K562 (cell line): ENCODE results near the gene DLGAP1. TPM values are rescaled to one million over a fixed set of nuclear protein-coding genes. Genes with fewer than 3 reads are reported as not detected.
A peak's percentile ranks its signal among the peaks of the same experiment; 100 is the strongest.

Experiments
- AFF1 ChIP-seq, 2 experiments: fragments of 450-650 bp; IDR thresholded peaks; 2 replicates each; pipeline ENCODE4 v1.6.1; 2018; ENCODE audit warnings: mild to moderate bottlenecking in 2 of 2, low read depth in 1 of 2; ENCODE audit not compliant: partially characterized antibody in 2 of 2
- ATF1 ChIP-seq, 2 experiments: fragments of 450-650 bp in 1 of 2; IDR thresholded peaks; 2 replicates each; pipeline ENCODE4 v1.6.1; 2016; ENCODE audit warnings: missing compliant biosample characterization in 1 of 2, missing genetic modification characterization in 1 of 2
- BACH1 ChIP-seq: fragments of 200-800 bp; sonication (Bioruptor generic); IDR thresholded peaks from 2 replicates; pipeline ENCODE4 v1.6.1; 2016; ENCODE audit warnings: missing genetic modification characterization, missing compliant biosample characterization
- CUX1 ChIP-seq: fragments of 200-800 bp; sonication (Bioruptor generic); IDR thresholded peaks from 2 replicates; pipeline ENCODE4 v1.6.1; 2016; ENCODE audit warnings: missing genetic modification characterization, missing compliant biosample characterization
- E4F1 ChIP-seq: fragments of 250-450 bp; sonication (Bioruptor Pico); IDR thresholded peaks from 2 replicates; pipeline ENCODE4 v1.5.0; 2021; ENCODE audit warnings: mild to moderate bottlenecking, borderline replicate concordance
- HLTF ChIP-seq: fragments of 450-650 bp; IDR thresholded peaks from 2 replicates; pipeline ENCODE4 v1.6.1; 2016
- ID3 ChIP-seq, 2 experiments: fragments of 250-450 bp in 1 of 2; fragments of 450-650 bp in 1 of 2; sonication (Bioruptor Pico) in 1 of 2; IDR thresholded peaks; 2 replicates each; pipeline versions ENCODE4 v1.6.1 to v1.8.0; 2016 to 2021; ENCODE audit warnings: mild to moderate bottlenecking in 2 of 2, moderate library complexity in 2 of 2, missing compliant biosample characterization in 1 of 2, missing genetic modification characterization in 1 of 2
- MIER1 ChIP-seq: fragments of 450-650 bp; IDR thresholded peaks from 2 replicates; pipeline ENCODE4 v1.6.1; 2016; ENCODE audit warnings: antibody characterized with exemption, mild to moderate bottlenecking, low read depth
- NFATC3 ChIP-seq: fragments of 450-650 bp; IDR thresholded peaks from 2 replicates; pipeline ENCODE4 v1.6.1; 2017; ENCODE audit warnings: mild to moderate bottlenecking
- NR2C1 ChIP-seq, 2 experiments: fragments of 450-650 bp; IDR thresholded peaks; 2 replicates each; pipeline ENCODE4 v1.6.1; 2017; ENCODE audit warnings: mild to moderate bottlenecking in 2 of 2, antibody characterized with exemption in 1 of 2, inconsistent platforms in 1 of 2, missing compliant biosample characterization in 1 of 2, missing genetic modification characterization in 1 of 2
- WHSC1 ChIP-seq: IDR thresholded peaks from one replicate; pipeline ENCODE4 v1.6.1; 2012; ENCODE audit warnings: low read length, control low read depth, inconsistent platforms
- ZFP36 ChIP-seq: fragments of 150-350 bp; IDR thresholded peaks from 2 replicates; pipeline ENCODE4 v1.6.1; 2018; ENCODE audit warnings: low read length, low read depth; ENCODE audit not compliant: partially characterized antibody
- ZKSCAN8 ChIP-seq: fragments of 200-800 bp; sonication (Bioruptor generic); IDR thresholded peaks from 2 replicates; pipeline ENCODE4 v1.6.1; 2016; ENCODE audit warnings: missing genetic modification characterization, missing compliant biosample characterization
- ZNF253 ChIP-seq: fragments of 250-450 bp; sonication (Bioruptor Pico); conservative IDR thresholded peaks from 2 replicates; pipeline ENCODE4 v1.6.1; 2021; ENCODE audit warnings: mild to moderate bottlenecking
- polyA plus RNA-seq, 8 experiments: library from polyadenylated mRNA; depleted of rRNA in 4 of 8; stranded (reverse) in 5 of 8; unstranded in 3 of 8; fragments of >200 nt; fragmentation: Nextera tagmentation in 2 of 8; fragmentation: Illumina TruSeq in 1 of 8; extraction: Ambion mirVana in 2 of 8; extraction: Trizol in 1 of 8; gene quantifications; 2 replicates each; pipeline versions ENCODE4 v1.2.1 to v1.2.3, GENCODE V29; 2011 to 2014; ENCODE audit warnings: inconsistent platforms in 1 of 8, missing spikeins in 1 of 8
- total RNA-seq, 7 experiments: library from RNA; depleted of rRNA in 6 of 7; stranded (reverse); fragments of >200 nt in 6 of 7; fragmentation: Illumina TruSeq in 2 of 7; extraction: Trizol in 2 of 7; gene quantifications; 2 replicates each; pipeline versions ENCODE4 v1.2.1 to v1.2.3, GENCODE V29; 2011 to 2021; ENCODE audit warnings: low replicate concordance in 1 of 7

DLGAP1 gene
- total and polyA plus RNA-seq, 9 of the 15 experiments (the other 6 are each of a cell fraction or from before 2014, with no cell fraction given) = 0.04 to 0.22 (median 0.08) TPM

GRCh38 chr18:3663870-3664512 is 791.1 kb downstream of the DLGAP1 start (continued):
- TF ChIP-seq E4F1 (CRISPR knock-in tag) (0 out of 2 replicates have a peak, but pooled peaks have one; percentile 16), CUX1 (CRISPR knock-in tag) (no peak), ZNF253 (CRISPR knock-in tag) (no peak), ZKSCAN8 (CRISPR knock-in tag) (0 out of 2 replicates have a peak, but pooled peaks have one; percentile 31), MIER1 (no peak), NFATC3 (0 out of 2 replicates have a peak, but pooled peaks have one; percentile 53), WHSC1 (peak; percentile 13), ZFP36 (no peak), ATF1 (CRISPR knock-in tag; IDR thresholded peaks at IDR 0.05) (no peak), ATF1 (tag; IDR thresholded peaks at IDR 0.05) (peak; percentile 16; the same call in 1 of the 2 replicates), ID3 (CRISPR knock-in tag; IDR thresholded peaks at IDR 0.05) (no peak), ID3 (tag; IDR thresholded peaks at IDR 0.05) (no peak), HLTF (peak; percentile 78; the same call in 1 of the 2 replicates), AFF1 (IDR thresholded peaks at IDR 0.05; ENCODE audit: low read depth in 1 of 2, partially characterized antibody in 2 of 2) (peak; percentile 27 to 31), BACH1 (0 out of 2 replicates have a peak, but pooled peaks have one; percentile 5), NR2C1 (IDR thresholded peaks at IDR 0.05) (no peak), NR2C1 (tag; IDR thresholded peaks at IDR 0.05) (peak; percentile 35)
